Activated CD4-positive, alpha-beta T cell treated with anti-CD3 and anti-CD28 coated beads for 4 hours (primary cell): ENCODE measurements around the gene NEGR1.

Experiments
- DNase-seq, 2 donors: peaks; one replicate each; pipeline ENCODE4 v3.0.0-alpha.2; 2020

Gene NEGR1

GRCh38 chr1:71834601-71835441 lies 447.5 kb downstream of the NEGR1 start:
- no peak for DNase-seq

GRCh38 chr1:71831646-71832045 lies 450.7 kb downstream of the NEGR1 start:
- no peak for DNase-seq

- no peak for DNase-seq
Observed at GRCh38 chr1:71829346-71829745, 453.0 kb downstream of the NEGR1 start.

GRCh38 chr1:71828431-71829012 lies 453.8 kb downstream of the NEGR1 start:
- no peak for DNase-seq

GRCh38 chr1:71823708-71824305 lies 458.5 kb downstream of the NEGR1 start:
- no peak for DNase-seq

GRCh38 chr1:71817028-71817427 lies 465.3 kb downstream of the NEGR1 start:
- DNase-seq: no peak

GRCh38 chr1:71809085-71809484 lies 473.3 kb downstream of the NEGR1 start:
- DNase-seq: no peak

GRCh38 chr1:71804140-71804539 lies 478.2 kb downstream of the NEGR1 start:
- DNase-seq: no peak

- DNase-seq: no peak
Observed at GRCh38 chr1:71796006-71796405, 486.3 kb downstream of the NEGR1 start.

GRCh38 chr1:71792264-71792663 lies 490.1 kb downstream of the NEGR1 start:
- no peak for DNase-seq

GRCh38 chr1:71788113-71788512 lies 494.2 kb downstream of the NEGR1 start:
- no peak for DNase-seq

GRCh38 chr1:71787699-71788098 lies 494.6 kb downstream of the NEGR1 start:
- no peak for DNase-seq

- no peak for DNase-seq
Observed at GRCh38 chr1:71786218-71786617, 496.1 kb downstream of the NEGR1 start.

GRCh38 chr1:71785450-71785849 lies 496.9 kb downstream of the NEGR1 start:
- no peak for DNase-seq

GRCh38 chr1:71785000-71785399 lies 497.3 kb downstream of the NEGR1 start:
- DNase-seq: no peak

- no peak for DNase-seq
Observed at GRCh38 chr1:71784241-71784640, 498.1 kb downstream of the NEGR1 start.

- DNase-seq: no peak
Observed at GRCh38 chr1:71783071-71783470, 499.3 kb downstream of the NEGR1 start.

- DNase-seq: no peak
Observed at GRCh38 chr1:71781450-71781849, 500.9 kb downstream of the NEGR1 start.

- DNase-seq: no peak
Observed at GRCh38 chr1:71780681-71781080, 501.7 kb downstream of the NEGR1 start.

GRCh38 chr1:71778940-71779339 lies 503.4 kb downstream of the NEGR1 start:
- DNase-seq: no peak

- DNase-seq: no peak
Observed at GRCh38 chr1:71777094-71777493, 505.2 kb downstream of the NEGR1 start.

GRCh38 chr1:71774705-71775104 lies 507.6 kb downstream of the NEGR1 start:
- no peak for DNase-seq

GRCh38 chr1:71770121-71770520 lies 512.2 kb downstream of the NEGR1 start:
- no peak for DNase-seq

GRCh38 chr1:71766748-71767147 lies 515.6 kb downstream of the NEGR1 start:
- DNase-seq: no peak
